Fibroblast of pulmonary artery (primary cell): Measurements from ENCODE around the gene DMD.
A peak's percentile ranks its signal among the peaks of the same experiment; 100 is the strongest.

Source experiments
- DNase-seq: peaks from one replicate; pipeline ENCODE4 v3.0.0-alpha.2; 2010; ENCODE audit warnings: low read depth
- H3K4me3 ChIP-seq: replicated peaks from 2 replicates; pipeline ENCODE4 v1.5.1; 2011; ENCODE audit warnings: low read depth, mild to moderate bottlenecking, control low read depth, low read length, moderate library complexity
- TF ChIP-seq, protein P1 (sequence below): IDR thresholded peaks from 2 replicates; pipeline ENCODE4 v1.5.1; 2011; ENCODE audit warnings: mild to moderate bottlenecking, control low read depth, low read length, inconsistent platforms; ENCODE audit errors: missing control alignments

DMD gene

GRCh38 chrX:31702222-31702621, 1509.1 kb downstream of the DMD start:
- no peak for DNase-seq
- TF ChIP-seq, protein P1, sequence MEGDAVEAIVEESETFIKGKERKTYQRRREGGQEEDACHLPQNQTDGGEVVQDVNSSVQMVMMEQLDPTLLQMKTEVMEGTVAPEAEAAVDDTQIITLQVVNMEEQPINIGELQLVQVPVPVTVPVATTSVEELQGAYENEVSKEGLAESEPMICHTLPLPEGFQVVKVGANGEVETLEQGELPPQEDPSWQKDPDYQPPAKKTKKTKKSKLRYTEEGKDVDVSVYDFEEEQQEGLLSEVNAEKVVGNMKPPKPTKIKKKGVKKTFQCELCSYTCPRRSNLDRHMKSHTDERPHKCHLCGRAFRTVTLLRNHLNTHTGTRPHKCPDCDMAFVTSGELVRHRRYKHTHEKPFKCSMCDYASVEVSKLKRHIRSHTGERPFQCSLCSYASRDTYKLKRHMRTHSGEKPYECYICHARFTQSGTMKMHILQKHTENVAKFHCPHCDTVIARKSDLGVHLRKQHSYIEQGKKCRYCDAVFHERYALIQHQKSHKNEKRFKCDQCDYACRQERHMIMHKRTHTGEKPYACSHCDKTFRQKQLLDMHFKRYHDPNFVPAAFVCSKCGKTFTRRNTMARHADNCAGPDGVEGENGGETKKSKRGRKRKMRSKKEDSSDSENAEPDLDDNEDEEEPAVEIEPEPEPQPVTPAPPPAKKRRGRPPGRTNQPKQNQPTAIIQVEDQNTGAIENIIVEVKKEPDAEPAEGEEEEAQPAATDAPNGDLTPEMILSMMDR: no peak
- no peak overlapping the region for H3K4me3 ChIP-seq

GRCh38 chrX:31697294-31697916, 1513.9 kb downstream of the DMD start:
- no peak overlapping the region for H3K4me3 ChIP-seq
- TF ChIP-seq, protein P1: no peak
- no peak for DNase-seq

DNA sequence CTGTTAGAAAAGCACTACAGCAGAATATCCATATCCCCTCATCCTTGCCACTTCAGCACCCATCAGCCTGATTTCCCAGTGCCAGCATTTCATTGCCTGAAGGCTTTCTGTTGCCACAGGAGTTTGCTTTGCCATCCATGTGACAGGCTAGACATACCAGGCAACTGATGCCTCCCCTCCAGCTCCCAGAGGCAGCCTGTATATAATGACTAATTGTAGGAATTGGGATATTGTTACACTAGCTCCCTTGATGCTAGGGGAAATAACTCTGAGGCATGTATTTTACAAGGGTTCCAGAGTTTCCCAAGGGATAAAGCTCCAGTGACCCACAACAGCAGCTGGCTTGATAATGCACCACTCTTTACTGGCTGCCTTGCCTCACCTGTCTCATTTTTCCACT, 1531.5 kb downstream of the DMD start:
- H3K4me3 ChIP-seq: no peak overlapping the region
- TF ChIP-seq, protein P1: no peak
- DNase-seq: no peak

DNA sequence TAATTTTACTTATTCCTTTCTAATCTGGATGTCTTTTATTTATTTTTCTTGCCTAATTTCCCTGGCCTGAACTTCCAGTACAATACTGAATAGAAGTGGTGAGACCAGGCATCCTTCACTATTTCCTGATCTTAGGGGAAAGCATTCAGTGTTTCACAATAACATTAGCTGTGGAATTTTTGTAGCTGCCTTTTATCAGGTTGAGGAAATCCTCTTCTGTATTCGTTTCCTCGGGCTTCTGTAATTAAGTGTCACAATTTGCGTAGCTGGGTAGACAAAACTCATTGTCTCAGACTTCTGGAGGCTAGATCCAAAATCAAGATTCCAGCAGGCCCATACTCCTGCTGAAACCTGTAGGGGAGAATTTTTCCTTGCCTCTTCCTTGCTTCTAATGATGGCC, 1541.1 kb downstream of the DMD start:
- no peak overlapping the region for H3K4me3 ChIP-seq
- peak; percentile 68 for DNase-seq
- TF ChIP-seq, protein P1: no peak

DNA sequence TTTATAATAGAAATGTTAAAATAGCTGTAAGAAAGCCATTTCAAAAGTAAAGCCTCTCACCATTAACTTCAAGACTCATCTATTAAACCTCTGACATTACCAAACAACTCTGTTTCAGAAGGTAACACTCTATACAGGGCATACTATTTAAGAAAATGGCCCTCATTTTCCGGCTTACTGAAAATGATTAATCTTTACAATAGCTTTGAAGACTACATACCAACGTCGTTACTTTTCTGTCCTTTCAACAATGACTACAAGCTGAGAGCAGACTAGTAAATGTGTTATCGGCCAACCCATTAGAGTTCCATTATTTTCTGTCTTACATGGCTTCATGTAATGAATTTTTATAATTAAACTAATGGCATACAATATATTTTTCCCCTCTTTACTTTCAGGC, 1545.9 kb downstream of the DMD start:
- no peak overlapping the region for H3K4me3 ChIP-seq

GRCh38 chrX:31663172-31663571, 1548.2 kb downstream of the DMD start:
- no peak for DNase-seq
- no peak overlapping the region for H3K4me3 ChIP-seq
- TF ChIP-seq, protein P1: no peak

More for the DNA sequence above, 1545.9 kb downstream of the DMD start:
- TF ChIP-seq, protein P1: no peak
- DNase-seq: no peak

- TF ChIP-seq, protein P1: no peak
These were observed 1550.0 kb downstream of the DMD start for GRCh38 chrX:31661280-31661810.

More at GRCh38 chrX:31661280-31661810, 1550.0 kb downstream of the DMD start:
- no peak overlapping the region for H3K4me3 ChIP-seq
- no peak for DNase-seq
